GM18909 (cell line): ENCODE data around the gene CHD5.

Experiments
- ATAC-seq: cut with Tn5 transposase; IDR thresholded peaks from one replicate; pipeline ENCODE4 v1.9.1; 2021; ENCODE audit warnings: mild to moderate bottlenecking; ENCODE audit not compliant: unreplicated experiment, poor library complexity

CHD5 gene

DNA sequence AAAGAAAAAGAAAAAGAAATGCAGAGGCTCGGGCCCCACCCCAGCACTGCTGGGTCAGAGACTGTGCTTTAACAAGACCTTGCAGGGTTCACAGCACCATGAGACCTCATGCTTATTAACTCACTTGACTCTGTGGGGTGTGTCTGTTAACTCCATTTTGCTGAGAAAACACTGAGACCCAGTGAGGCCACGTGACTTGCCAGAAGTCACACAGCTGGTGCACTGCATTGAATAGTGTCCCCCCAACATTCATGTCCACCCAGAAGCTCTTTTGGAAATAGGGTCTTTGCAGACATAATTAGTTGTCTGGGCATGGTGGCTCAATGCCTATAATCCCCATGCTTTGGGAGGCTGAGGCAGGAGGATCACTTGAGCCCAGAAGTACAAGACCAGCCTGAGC is 39.7 kb downstream of the CHD5 start:
- no peak for ATAC-seq

DNA sequence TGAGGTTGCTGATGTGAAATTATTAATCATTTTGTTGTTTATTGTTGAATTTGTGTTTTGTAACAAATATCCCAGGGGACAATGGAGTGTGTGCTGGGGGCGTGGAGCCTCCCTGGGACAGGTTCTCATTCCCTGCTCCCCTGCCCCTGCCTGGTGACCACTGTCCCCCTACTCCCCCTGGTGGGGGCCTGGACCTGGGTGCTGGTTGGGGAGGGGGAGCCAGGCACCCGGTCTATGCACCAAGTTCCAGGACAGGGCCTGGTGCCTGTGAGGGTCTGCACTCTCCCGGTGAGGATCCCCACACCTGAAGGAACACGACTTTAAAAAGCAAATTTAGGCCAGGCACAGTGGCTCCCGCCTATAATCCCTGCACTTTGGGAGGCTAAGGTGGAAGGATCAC is 42.4 kb downstream of the CHD5 start:
- no peak for ATAC-seq

DNA sequence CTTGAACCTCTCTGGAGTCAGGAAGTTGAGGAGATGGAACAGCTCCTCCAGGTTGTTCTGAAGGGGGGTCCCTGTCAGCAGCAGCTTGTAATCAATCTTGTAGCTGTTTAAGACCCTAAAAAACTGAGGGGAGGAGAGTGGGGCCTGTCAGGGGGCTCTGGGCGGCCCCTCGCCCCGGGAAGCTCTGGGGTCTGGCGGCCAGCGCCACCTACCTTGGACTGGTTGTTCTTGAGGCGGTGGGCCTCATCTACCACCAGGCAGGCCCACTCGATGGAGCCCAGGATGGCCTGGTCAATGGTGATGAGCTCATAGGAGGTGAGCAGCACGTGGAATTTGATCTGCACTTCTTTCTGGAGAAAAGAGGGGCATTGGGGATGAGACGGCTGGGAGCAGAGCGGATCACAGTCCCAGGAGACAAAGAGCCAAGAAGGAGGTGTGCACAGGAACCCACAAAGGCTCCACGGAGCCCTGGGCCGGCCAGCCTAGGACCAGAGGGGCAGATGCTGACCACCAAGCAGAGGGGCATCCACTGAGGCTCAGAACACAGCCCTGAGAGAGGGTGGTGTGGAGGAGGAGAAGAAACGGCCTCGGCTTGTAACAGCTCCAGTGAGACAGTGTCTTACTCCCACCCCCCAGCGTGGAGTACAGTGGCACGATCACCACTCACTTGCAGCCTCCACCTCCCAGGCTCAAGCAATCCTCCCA is 43.5 kb downstream of the CHD5 start:
- no peak for ATAC-seq

DNA sequence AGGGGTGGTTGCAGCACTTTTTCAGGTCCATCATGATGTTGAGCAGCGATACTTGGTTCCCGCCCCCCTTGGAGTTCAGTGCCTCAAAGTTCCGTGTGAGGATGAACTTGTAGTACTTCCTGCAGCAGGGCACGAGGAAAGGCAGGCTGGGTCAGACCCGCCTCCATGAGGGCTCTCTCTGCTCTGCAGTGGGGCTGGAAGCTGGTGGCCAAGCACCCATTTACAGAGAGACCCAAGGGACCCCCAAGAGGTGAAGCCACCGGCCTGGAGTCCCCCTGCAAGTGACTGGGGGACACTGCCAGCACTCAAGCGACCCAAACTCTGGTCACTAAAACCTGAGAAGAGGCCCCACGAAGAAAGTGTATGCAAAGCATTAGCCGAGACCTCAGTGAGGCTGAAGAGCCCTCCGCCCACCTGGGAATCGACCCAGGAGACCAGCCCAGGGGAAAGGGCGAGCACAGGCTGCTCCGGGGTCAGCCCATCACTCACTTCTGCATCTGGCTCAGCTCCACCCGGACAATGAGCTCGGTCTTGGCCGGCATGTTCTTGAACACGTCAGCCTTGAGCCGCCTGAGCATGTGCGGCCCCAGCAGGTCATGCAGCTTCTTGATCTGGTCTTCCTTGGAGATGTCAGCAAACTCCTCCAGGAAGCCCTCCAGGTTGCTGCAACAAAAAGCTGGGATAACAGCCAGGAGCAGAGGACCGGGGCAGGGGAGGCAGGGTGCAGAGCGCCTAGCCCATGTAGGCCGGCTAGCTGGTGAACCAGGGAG is 45.2 kb downstream of the CHD5 start:
- ATAC-seq: no peak

DNA sequence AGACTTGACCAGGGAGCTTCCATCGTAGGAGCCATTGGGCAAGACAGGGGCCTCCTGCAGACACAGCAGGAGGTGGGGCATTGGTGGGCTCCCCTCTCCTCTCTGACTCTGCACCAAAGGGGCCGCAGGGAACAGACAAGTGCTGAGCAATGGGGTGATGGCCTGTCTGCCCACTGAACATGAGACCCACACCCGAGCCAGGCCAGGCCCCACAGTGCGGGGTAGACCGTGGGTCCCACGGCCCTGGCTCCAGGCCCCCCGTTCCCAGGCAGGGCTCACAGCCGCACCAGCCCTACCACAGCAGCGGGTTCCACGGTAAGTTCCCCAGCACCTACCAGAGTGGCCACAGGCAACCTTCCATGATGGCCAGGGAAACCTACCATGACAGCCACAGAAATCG is 45.9 kb downstream of the CHD5 start:
- no peak for ATAC-seq

DNA sequence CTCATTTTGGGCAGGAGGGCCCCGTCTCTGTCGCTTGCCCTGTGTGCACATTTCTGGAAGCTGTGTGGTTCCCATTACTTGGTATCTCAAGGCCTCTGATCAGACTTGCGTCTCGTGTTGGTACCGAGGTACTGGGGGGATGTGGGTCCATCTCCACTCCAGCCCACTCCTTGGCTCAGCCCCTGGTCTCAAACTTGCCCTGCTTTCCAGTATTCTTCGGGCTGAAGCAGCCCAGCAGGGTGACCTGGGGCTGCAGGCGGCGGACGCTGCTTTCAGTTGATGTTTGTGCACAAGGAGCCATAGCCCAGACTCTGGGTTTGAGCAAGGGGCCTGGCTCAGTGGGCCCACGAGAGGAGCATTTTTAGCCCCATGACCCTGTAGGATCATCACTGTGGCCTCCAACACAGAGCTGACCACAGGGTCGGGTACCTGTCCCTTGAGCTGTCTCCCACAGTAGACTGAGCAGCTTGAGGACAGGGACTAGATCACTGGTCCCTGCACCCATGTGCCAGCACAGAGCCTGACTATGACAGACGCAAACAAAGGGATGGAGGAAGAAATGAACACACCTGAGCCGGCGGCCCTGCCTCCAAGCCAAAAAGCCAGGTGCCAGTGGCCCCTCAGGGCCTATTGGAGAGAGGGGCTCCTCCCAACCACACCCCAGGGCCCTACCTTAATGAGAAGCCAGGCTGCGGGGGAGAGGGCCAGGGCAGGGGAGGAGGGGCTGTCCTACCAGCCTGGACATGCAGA is 46.8 kb downstream of the CHD5 start:
- ATAC-seq: no peak

DNA sequence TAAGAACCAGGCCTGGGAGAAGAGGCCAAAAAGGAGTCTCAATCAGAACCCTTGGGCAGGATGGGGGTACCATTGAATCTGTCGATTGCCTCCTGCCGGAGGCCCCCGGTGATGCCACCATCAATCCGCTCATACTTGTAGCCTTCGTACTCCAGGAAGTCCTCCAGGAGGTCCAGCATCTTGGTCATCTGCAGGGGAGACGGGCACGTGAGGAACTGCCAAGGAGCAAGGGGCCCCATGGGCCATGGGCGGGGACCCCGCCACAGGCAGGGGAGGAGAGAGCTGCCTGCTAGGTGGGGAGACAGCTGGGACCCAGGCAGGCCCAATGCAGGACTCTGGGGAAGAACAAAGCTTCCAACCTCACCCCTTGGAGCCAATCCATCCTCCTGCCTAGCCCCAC is 48.6 kb downstream of the CHD5 start:
- ATAC-seq: no peak

DNA sequence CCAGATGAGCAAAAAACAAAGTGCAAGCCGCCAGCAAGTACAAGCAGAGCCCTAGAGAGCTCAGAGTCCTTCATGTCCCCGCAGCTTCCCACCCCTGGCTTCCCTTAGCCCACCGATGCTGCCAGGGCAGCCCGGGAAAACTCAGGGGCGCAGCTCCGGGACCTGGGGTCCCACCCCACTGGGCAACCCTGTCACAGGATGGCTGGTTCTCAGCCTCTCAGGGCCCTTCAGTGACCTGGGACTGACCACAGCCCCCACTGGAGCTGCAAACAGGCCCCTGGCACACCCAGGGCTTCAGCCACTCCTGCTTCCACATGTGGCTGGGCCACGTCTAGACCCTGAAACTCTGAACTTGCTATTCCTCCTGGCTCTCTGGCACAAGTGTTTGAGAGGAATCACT is 49.5 kb downstream of the CHD5 start:
- no peak for ATAC-seq

DNA sequence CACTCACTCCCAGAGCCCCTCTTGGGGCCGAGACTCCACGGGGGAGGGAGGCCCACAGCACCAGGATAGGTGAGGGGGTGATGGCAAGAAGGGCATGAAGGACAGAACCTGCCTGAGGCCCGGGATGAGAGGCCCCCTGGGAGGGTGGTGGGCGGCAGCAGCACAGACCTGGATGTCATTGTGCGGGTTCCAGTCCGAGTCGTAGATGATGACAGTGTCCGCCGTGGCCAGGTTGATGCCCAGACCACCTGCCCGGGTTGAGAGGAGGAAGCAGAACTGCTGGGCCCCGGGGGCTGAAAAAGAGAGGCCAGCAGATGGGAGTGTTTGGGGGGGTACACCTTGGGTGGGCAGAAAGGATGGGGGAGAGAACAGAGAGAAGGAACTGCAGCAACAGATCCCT is 50.1 kb downstream of the CHD5 start:
- no peak for ATAC-seq

DNA sequence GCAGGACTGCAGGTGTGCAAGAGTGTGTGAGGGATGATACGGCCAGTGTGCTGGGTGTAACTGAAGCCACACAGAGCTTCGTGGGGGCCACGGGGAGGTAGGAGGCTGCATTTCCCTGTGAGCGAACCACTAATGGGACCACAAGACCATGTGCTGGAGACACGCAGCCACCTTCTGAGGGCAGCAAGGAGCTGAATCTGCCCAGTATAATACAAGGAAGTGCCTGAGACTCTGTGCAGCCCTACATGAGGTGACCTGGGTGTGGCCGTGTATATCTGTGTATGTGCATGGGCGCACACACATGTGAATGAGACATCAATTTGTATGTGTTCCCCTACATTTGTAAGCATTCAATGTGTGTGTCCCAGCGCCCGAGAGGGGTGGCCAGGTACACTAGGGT is 50.8 kb downstream of the CHD5 start:
- ATAC-seq: no peak

DNA sequence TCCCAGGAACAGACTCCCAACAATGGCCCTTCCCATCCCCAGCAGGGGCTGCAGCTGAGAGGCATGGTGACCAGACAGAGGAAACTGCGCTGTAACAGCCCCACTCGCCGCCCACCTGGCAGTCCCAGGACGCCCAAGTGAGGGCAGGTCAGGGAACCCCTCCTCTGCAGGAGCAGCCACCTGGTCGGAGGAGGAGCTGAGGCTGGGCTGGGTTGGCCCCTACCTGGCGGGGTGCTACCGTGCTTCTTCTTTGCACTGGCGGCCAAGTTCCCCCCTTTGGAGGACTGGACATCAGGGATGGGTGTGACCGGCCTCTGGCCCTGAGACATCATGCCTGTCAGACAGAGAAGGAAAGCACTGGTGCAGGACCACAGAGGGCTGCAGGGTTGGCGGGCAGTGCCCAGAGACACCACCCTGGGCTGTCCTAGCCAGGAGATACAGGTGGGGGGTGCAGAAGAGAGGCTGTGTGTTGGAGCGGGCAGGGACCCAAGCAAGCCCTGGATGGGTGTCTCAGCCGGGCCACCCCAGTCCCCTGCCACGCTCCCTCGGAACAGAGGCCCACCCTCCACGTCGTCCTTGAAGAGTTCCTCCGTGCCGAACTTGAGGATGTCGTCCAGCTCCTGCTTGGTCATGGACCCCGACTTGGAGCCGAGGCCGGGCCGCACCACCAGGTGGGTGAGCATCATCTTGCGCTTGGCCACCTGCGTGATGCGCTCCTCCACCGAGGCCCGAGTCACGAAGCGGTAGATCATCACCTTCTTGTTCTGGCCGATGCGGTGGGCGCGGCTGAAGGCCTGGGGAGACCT is 51.6 kb downstream of the CHD5 start:
- no peak for ATAC-seq

DNA sequence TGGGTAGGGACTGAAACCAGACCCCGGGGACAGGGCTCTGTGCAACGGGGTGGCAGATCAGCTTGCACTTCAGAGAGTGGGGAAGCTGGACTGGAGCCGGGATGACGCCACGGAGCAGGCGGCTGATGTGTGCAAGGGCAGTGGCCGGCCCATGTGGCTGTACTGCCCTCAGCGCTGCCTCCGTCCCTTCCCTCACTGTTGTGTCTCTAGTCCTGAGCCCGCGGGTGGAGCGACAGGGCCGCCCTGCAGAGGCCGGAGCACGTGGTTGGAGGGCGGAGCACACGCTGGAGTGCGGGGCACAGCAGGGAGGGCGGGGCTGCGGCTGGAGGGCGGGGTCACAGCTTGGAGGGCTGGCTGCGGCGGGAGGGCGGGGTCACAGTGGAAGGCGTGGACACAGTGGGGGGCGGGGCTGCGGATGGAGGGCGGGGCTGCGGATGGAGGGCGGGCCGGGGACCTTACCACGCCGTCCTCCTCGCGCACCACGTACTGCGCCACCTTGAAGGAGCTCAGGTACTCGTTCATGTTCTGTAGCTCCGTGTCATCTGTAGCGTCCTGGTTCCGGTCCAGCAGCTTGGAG is 52.4 kb downstream of the CHD5 start:
- ATAC-seq: no peak

DNA sequence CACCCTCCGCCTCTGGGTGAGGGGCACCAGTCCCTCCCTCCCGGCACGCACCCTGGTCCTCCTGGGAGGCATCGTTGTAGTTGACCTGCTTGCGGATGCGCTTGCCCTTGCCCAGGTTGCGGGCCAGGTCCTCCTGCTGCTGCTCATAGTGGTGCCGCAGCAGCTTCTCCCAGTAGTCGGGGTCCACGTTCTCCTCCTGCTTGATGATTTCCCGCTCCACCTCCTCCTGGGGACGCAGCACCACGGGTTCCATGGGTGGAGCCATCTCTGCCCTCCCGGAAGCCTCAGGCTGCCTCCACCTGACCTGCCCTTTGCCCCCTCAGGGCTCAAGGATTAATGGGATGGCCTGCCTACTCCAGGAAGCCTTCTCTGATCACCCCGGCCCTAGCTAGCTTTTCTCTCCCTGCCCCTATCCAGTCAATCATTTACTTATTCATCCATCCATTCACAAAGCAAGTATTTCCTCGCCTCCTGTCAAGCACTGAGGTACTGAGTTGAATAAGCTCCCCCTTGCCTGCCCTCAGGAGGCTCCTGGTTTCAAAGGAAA is 53.5 kb downstream of the CHD5 start:
- no peak for ATAC-seq

DNA sequence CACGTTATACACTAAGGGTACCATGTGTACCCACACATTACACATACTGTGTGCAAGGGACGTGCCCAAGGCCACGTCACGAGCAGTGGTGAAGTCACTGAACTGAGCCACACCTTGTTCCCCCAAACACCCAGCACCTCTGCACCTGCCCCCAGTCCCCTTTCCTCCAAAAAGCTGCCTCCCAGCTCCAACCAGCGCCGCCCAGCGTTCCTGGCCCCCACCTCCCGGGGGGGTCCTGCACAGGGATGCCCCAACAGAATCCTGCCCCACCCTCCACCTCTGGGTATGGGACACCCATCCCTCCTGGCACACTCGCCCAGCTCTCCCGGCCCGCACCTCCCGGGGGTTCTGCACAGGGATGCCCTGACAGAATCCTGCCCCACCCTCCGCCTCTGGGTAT is 54.1 kb downstream of the CHD5 start:
- no peak for ATAC-seq

DNA sequence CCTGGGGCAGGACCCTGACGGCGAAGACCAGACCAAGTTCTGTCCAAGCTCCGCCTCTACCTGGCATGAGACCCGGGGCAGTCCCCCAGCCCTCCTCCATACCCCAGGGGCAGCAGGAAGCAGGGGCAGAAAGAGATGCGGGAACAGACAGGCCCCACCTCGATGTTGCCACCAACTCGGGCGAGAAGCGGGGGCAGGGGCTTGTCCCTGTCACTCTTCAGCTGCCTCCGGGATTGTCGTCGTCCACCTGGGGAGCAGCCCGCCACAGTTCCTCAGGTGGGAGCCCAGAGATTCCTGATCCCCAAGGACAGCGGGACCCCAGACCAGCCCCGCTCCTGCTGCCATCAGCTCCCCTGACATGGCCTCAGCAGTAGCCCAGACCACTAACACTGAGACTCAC is 54.8 kb downstream of the CHD5 start:
- ATAC-seq: no peak

DNA sequence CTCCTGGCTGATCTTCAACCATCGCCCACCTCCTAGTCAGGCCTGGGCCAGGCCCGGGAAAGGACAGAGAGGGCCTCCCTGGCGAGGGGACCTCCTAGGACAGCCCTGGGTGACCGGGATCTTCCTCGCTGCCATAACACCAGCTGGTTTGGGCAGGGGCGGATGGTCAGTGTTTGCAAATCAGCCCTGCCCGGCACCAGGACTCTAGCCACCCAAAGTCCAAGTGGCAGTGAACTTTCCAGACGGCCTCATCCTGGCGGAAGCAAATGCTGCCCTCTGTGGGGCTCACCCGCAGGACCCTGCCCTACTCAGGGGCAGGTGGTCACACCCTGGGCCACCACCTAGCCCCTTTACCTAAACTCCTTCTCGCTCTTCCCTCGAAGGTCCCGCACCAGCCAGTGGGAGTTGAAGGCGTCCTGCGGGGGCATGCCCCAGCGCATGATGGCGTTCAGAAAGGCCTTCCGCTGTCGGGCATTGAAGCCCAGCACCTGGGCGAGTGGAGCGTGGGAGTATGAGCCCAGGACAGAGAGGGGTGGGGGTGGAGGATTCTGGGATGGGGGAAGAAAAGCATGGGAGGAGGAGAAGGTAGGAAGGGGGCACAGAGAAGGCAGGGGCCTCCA is 55.3 kb downstream of the CHD5 start:
- no peak for ATAC-seq

DNA sequence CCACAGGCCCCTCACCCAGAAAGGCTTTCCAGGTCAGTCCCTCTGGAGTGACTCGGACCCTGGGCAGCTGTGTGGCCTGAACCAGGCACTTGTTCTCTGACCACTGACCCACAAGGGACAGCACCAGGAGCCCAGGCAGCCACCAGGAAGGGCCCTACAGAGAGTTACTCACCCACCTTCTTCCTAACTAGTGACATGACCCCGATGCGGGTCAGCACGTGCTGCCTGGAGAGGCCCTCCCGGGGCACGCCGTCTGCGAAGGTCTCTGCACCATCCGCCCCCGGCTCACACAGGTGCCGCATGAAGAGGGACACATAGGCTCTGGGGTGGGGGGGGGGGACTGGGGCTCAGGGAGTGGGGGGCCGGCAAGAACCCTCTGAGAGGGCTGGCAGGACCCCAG is 55.8 kb downstream of the CHD5 start:
- ATAC-seq: no peak

DNA sequence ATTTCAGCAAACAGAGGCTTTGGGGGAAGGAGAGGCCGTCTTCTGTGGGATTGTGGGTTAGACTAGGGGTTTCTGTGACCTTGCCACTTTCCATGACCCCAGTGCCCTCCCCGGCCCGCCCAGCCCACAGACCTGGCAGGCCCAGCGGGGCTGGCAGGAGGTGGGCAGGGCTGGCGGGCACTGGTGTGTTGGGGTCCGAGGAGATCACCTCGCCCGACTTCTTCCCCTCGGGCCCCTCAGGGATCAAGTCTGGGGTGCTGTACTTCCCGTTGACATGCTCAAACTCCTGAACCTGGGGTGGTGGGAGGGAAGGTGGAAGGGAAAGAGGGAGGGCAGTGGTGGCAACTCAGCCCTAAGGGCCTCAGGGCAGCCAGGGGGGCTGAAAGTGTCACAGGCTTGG is 56.3 kb downstream of the CHD5 start:
- no peak for ATAC-seq

DNA sequence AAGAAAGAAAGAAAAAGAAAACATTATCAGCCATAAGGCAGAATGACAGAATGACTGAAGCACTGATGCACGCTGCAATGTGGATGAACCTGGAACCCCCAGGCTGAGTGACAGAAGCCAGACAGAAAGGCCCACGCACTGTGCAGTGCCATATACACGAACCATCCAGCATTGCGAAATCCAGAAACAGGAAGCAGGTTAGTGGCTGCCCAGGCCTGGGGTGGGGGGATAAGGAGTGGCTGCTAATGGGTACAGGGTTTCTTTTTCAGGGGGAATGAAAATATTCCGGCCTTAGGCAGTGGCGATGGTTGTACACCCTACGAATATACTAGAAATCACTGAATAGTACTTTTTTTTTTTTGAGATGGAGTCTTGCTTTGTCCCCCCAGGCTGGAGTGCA is 57.0 kb downstream of the CHD5 start:
- no peak for ATAC-seq
